C4-2B (cell line): Measurements from ENCODE around the gene KHDC1.

Experiments
- CTCF ChIP-seq: fragments of 450-650 bp; conservative IDR thresholded peaks from 2 replicates; pipeline ENCODE4 v1.5.1; 2017; ENCODE audit warnings: mild to moderate bottlenecking
- ZFX ChIP-seq: fragments of 450-650 bp; IDR thresholded peaks from 2 replicates; pipeline ENCODE4 v1.6.1; 2017

GRCh38 chr6:73248192-73248903 lies 14.6 kb downstream of the KHDC1 start:
- TF ChIP-seq CTCF (no peak), ZFX (no peak)
